Colonic mucosa (tissue), 4 donors: ENCODE data around the gene UBTD1. TPM values are rescaled to one million over a fixed set of nuclear protein-coding genes. Genes with fewer than 3 reads are reported as not detected.

Experiments
- DNase-seq: peaks from one replicate; pipeline ENCODE4 v3.0.0-alpha.2; 2020
- H3K27ac ChIP-seq: fragments of 200-600 bp; one replicate; pipeline ENCODE4 v1.8.0; 2021
- H3K27me3 ChIP-seq: fragments of 200-600 bp; one replicate; pipeline ENCODE4 v1.8.0; 2021
- H3K36me3 ChIP-seq: fragments of 200-600 bp; one replicate; pipeline ENCODE4 v1.8.0; 2021
- H3K4me1 ChIP-seq: fragments of 200-600 bp; one replicate; pipeline ENCODE4 v1.8.0; 2021; ENCODE audit warnings: mild to moderate bottlenecking
- H3K4me3 ChIP-seq: fragments of 200-600 bp; one replicate; pipeline ENCODE4 v1.8.0; 2021
- H3K9ac ChIP-seq, 2 donors: one replicate each; pipeline ENCODE4 v1.7.0; 2013; ENCODE audit warnings: control low read depth in 2 of 2, low read depth in 2 of 2, low read length in 2 of 2
- H3K9me3 ChIP-seq: fragments of 200-600 bp; one replicate; pipeline ENCODE4 v1.8.0; 2021
- intact Hi-C: fragments of 100-400 bp; cut with DNase I; formaldehyde crosslinking; loops from one replicate; pipeline ENCODE4 v1.14.1; 2022
- total RNA-seq, 2 donors: library from RNA; stranded (reverse); fragmentation: NEBNext Ultra II Directional in 1 of 2; extraction: Animal tissue kit (Norgen Biotek cat#: 25700) in 1 of 2; gene quantifications; one replicate each; pipeline ENCODE4 v1.2.1, GENCODE V29; 2021
- TF ChIP-seq, protein P1 (sequence below): fragments of 200-600 bp; IDR thresholded peaks from one replicate; pipeline ENCODE4 v1.8.0; 2022; ENCODE audit warnings: antibody characterized with exemption, mild to moderate bottlenecking
- donor health status: healthy.
- donor health status: DM: no; HTN: no; CAD: no.
- donor health status: DM: no; HTN: no; CAD: no.

Gene UBTD1
- total RNA-seq, 2 donors from 2014 or later = 1.8 to 3.2 TPM

DNA sequence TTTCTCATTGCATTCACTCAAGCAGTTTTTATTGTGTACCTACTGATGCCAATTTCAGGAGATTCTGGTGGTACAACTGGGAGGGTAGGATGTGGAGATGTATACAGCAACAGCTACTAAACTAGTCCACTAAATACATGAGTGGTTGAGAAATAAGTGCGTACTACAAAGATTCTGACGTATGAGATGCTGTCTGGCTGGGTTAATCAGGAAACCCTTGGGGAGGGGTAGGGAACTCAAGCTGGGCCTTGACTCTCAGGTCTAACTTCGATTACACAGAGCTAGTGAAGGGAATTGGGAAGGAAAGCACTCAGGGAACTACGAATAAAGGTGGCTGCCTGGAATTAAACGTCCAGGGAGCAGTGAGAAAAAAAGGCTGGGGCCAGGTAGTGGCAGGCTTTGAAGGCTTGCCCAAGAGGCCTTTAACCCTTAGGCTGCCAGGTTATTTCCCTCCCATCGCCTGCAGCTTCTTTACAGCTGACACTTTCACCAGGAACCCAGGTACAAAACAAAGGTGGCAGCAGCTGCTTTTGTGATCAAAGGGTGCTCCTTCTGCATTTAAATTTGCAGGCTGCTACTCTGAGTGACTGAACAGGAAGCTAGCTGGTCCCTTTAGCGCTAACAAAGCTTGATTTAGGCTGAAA, 3.7 kb upstream of the UBTD1 start:
- H3K27ac ChIP-seq = no peak overlapping the region
- no peak overlapping the region for H3K4me3 ChIP-seq
- TF ChIP-seq, protein P1, sequence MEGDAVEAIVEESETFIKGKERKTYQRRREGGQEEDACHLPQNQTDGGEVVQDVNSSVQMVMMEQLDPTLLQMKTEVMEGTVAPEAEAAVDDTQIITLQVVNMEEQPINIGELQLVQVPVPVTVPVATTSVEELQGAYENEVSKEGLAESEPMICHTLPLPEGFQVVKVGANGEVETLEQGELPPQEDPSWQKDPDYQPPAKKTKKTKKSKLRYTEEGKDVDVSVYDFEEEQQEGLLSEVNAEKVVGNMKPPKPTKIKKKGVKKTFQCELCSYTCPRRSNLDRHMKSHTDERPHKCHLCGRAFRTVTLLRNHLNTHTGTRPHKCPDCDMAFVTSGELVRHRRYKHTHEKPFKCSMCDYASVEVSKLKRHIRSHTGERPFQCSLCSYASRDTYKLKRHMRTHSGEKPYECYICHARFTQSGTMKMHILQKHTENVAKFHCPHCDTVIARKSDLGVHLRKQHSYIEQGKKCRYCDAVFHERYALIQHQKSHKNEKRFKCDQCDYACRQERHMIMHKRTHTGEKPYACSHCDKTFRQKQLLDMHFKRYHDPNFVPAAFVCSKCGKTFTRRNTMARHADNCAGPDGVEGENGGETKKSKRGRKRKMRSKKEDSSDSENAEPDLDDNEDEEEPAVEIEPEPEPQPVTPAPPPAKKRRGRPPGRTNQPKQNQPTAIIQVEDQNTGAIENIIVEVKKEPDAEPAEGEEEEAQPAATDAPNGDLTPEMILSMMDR = no peak
- H3K27me3 ChIP-seq = no peaks in the 10 kb centered on the region
- no peak for DNase-seq
- no peaks in the 10 kb centered on the region for H3K36me3 ChIP-seq
- H3K4me1 ChIP-seq = peaks cover 5% of the 10 kb centered on the region
- no peak overlapping the region for H3K9ac ChIP-seq
- intact Hi-C loops = no loop called here
- H3K9me3 ChIP-seq = no peaks in the 10 kb centered on the region

DNA sequence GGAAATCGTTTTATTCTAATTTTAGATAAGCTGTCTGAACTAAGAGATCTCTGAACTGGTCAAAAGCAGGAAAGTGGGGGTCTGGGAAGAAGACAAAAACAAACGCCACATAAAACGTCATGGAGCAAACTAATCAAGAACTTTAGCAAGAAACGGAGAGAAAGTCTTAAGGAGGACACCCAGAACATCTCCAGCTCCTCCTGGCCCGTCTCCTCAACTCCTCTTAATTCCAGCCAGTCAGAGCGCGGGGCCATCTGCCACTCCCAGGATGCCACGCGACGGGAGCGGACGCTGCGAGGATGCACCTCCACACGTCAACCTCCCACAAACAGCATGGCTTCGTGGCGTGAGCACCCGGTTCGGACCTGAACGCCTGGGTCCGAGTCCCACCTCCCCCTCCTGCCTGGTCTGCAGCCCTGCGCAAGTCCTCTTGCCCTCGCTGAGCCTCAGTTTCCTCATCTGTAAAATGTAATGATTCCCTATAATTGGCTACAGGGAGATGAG, 1.1 kb upstream of the UBTD1 start:
- Histone ChIP-seq H3K9me3 (no peaks in the 10 kb centered on the region), H3K9ac (peak overlapping the region; percentile 70 to 96), H3K36me3 (no peaks in the 10 kb centered on the region), H3K4me1 (peaks cover 5% of the 10 kb centered on the region), H3K27me3 (no peaks in the 10 kb centered on the region), H3K4me3 (peak overlapping the region; percentile 96), H3K27ac (peak overlapping the region; percentile 91)
- peak; percentile 88 for DNase-seq
- TF ChIP-seq, protein P1 = no peak
- intact Hi-C loops = no loop called here

DNA sequence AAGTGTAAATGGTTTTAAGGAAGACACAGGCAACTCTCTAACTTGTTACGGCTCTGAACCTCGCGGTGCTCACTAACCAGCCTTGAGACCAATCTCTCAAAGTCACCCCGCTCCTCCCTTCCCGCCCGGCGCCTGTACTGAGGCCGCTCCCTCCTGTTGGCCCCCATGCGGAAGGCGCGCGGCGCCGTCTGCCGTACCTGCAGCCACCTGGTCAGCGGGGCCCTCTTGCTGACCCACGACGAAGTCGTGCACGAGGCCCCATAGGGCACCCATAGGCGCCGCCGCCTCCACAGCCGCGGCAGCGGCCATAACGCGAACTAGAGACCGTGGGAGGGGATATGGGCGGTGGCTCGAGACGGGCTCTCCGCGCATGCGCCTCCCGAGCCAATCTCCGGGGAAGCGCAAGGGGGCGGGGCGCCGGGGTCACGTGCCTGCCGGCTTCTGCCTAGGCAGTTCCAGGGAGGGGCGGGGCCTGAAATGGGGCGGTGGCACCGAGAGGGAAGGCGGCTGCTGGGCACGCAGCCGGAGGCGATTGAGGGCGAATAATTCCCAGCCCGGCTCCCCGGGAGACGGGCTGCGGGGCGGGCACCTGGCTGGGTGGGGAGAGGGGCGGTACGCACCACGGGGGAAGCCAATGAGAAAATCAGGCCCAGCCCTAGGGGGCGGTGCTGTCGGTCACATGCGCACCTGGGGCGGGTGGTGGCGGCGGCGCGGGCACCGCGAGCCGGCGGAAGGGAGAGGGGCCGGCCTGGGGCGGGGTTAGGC, 466 bp upstream of the UBTD1 start, which contains the start of gene MMS19:
Gene MMS19 (minus strand): TSS at position 347 of the 765 bp plus-strand sequence. CDS start 38 bp downstream, at position 309.
- Histone ChIP-seq H3K27ac (peak within 1 kb of the TSS; percentile 91), H3K4me3 (peak within 1 kb of the TSS; percentile 96), H3K27me3 (no peaks in the 10 kb centered on the region), H3K9ac (peak within 1 kb of the TSS; percentile 70 to 96), H3K4me1 (peaks cover 5% of the 10 kb centered on the region), H3K36me3 (no peaks in the 10 kb centered on the region), H3K9me3 (no peaks in the 10 kb centered on the region)
- peak; percentile 99 for DNase-seq
- TF ChIP-seq, protein P1 = no peak
- intact Hi-C loops = no loop called here

DNA sequence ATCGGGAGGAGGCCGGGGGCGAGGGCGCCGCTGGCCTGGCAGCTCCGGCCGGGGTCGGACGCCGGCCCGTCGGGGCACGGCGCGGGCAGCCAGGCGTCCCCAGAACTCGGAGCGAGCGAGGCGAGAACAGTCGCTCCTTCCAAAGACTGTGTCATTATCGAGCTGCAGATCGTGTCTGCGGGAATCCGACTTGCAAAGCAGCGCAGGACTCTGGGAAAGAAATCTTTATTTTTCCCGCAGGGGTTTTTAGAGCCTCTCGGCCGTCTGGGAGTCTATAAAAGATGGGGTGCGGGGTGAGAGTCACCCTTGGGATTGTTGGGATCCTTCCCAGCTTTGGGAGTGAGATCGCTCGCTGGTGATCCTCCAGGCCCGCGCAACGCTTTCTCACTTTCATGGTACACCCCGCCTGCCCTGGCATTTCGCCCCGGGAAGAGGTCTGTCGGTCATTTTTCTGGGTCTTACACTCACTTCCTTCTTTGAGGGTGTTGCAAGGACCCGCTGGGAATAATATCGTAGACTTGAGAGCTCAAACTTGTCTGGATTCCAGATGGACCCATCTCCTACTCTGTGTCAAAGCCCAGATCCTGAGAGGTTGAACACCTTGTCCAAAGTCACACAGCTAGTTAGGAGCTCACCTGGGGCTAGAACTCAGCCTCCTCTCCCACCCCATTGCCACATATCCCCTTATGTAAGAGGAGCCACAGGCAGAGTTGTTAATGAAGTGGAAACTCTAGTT, 1.0 kb downstream of the UBTD1 start:
- TF ChIP-seq, protein P1 = no peak
- DNase-seq = peak; percentile 65
- Histone ChIP-seq H3K27ac (peak overlapping the region; percentile 91), H3K27me3 (no peaks in the 10 kb centered on the region), H3K4me3 (peak overlapping the region; percentile 96), H3K36me3 (no peaks in the 10 kb centered on the region), H3K4me1 (peaks cover 5% of the 10 kb centered on the region), H3K9me3 (no peaks in the 10 kb centered on the region), H3K9ac (peak overlapping the region; percentile 67 to 69)
- intact Hi-C loops = no loop called here

DNA sequence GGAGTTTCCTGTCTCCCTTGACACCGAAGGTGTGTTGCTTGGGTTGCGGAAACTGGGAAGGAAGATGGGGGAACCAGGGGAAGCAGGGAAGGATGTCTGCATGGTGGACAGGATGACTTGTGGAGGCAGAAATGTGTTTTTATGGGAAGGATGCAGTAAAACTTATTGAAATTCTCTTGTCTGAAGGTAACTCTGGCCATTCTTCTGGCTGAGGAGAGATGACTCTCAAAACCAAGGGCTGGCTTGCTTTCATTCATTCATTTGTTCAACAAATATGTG, 1.5 kb downstream of the UBTD1 start:
- intact Hi-C loops = no loop called here
- Histone ChIP-seq H3K9me3 (no peaks in the 10 kb centered on the region), H3K4me3 (no peak overlapping the region), H3K9ac (peak overlapping the region in 1 of 2 donors; percentile 69), H3K27ac (no peak overlapping the region), H3K27me3 (no peaks in the 10 kb centered on the region), H3K4me1 (peaks cover 5% of the 10 kb centered on the region), H3K36me3 (no peaks in the 10 kb centered on the region)
- no peak for DNase-seq
- TF ChIP-seq, protein P1 = no peak
